ENCODE data around the gene LY86. TPM values are rescaled to one million over a fixed set of nuclear protein-coding genes. Genes with fewer than 3 reads are reported as not detected.

Gene LY86
- total and polyA plus RNA-seq, 2 donors (not counting 3 experiments of a cell fraction or from before 2014, with no cell fraction given) = not detected

DNA sequence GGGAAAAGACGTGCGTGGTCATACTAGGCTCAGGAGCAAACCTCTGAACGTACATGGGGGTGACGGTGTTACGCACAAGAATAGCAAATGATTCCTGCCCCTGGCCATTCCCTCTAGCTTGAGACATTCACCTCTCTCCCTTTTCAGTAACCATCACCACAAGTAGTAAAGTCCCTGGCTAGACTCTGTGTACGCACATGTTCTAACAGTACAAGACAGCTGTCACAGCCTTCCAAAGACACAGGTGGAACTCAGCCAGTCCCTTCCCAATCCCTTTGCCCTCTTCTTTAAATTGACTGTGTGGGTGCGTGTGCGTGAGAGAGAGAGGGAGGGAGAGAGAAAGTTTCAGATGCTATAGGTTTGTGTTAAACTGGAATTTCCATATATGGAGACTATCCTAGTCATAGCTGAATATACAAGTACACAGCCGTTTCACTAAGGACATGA lies 67.3 kb downstream of the LY86 start:
- no peak overlapping the region for H3K9ac ChIP-seq (replicated peaks; ENCODE audit: extremely low read depth, insufficient read depth, low read length)
- H3K36me3 ChIP-seq (ENCODE audit: control insufficient read depth in 2 of 2, extremely low read depth in 1 of 2, insufficient read depth in 2 of 2, low read length in 2 of 2) = no peaks in the 10 kb centered on the region
- CTCF ChIA-PET = no interaction called here
- peaks cover 18% of the 10 kb centered on the region for H3K4me1 ChIP-seq (ENCODE audit: control insufficient read depth, extremely low read depth, insufficient read depth, low read length)
- no TSS peak for BruUV-seq (replicated peaks)
- no peaks in the 10 kb centered on the region for H3K79me2 ChIP-seq (ENCODE audit: control insufficient read depth, insufficient read depth, low read length)
- H4K20me1 ChIP-seq (replicated peaks; ENCODE audit: control insufficient read depth, extremely low read depth, insufficient read depth, low read length) = no peaks in the 10 kb centered on the region
- FAIRE-seq (no peak), DNase-seq (ENCODE audit: low read depth, low spot score) (no peak)
- dilution Hi-C loops (cut with MboI; ENCODE audit: extremely low pct_ligation_motif_present, low sequenced_read_pairs) = no loop called here
- POLR2A ChIA-PET = no interaction called here
- intact Hi-C loops (cut with micrococcal nuclease) = loop anchor here (1.0 to 5.0 kb wide), 2 partner anchors 31 to 99 kb away; no protein-coding TSS in a partner anchor
- no peak overlapping the region for H3K4me3 ChIP-seq (replicated peaks in 1 of 3; ENCODE audit: insufficient read depth in 1 of 3, low read depth in 1 of 3, low read length in 3 of 3)
- H3K9me3 ChIP-seq (replicated peaks; ENCODE audit: control insufficient read depth, insufficient read depth, low read length) = no peaks in the 10 kb centered on the region
- H3K27ac ChIP-seq (ENCODE audit: insufficient read depth, low read depth, low read length) = no peak overlapping the region
- no peak overlapping the region for H3K4me2 ChIP-seq (ENCODE audit: insufficient read depth, low read length)
- H3K9me1 ChIP-seq (replicated peaks; ENCODE audit: control insufficient read depth, extremely low read depth, insufficient read depth, low read length) = no peaks in the 10 kb centered on the region
- H2AFZ ChIP-seq (ENCODE audit: low read depth, low read length) = no peak overlapping the region
- TF ChIP-seq GATA2 (IDR thresholded peaks at IDR 0.05; ENCODE audit: insufficient read depth, insufficient read length, low read depth, low read length) (no peak), POLR2AphosphoS5 (IDR thresholded peaks at IDR 0.05; ENCODE audit: insufficient read depth, low read depth, low read length) (no peak), MYC (IDR thresholded peaks at IDR 0.05; ENCODE audit: low read depth, low read length) (no peak), EZH2 (IDR thresholded peaks at IDR 0.05; ENCODE audit: borderline replicate concordance, low read depth, low read length, severe bottlenecking) (no peak), FOS (IDR thresholded peaks at IDR 0.05; ENCODE audit: borderline replicate concordance, insufficient read depth, low read length) (no peak), JUN (IDR thresholded peaks at IDR 0.05; ENCODE audit: borderline replicate concordance, insufficient read depth, insufficient read length, low read depth) (no peak), POLR2A (IDR thresholded peaks at IDR 0.05; ENCODE audit: low read depth, low read length) (no peak)
- TF ChIP-seq, protein P1, sequence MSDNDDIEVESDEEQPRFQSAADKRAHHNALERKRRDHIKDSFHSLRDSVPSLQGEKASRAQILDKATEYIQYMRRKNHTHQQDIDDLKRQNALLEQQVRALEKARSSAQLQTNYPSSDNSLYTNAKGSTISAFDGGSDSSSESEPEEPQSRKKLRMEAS (IDR thresholded peaks at IDR 0.05; ENCODE audit: insufficient read depth, insufficient read length) = no peak
- TF ChIP-seq, protein P2, sequence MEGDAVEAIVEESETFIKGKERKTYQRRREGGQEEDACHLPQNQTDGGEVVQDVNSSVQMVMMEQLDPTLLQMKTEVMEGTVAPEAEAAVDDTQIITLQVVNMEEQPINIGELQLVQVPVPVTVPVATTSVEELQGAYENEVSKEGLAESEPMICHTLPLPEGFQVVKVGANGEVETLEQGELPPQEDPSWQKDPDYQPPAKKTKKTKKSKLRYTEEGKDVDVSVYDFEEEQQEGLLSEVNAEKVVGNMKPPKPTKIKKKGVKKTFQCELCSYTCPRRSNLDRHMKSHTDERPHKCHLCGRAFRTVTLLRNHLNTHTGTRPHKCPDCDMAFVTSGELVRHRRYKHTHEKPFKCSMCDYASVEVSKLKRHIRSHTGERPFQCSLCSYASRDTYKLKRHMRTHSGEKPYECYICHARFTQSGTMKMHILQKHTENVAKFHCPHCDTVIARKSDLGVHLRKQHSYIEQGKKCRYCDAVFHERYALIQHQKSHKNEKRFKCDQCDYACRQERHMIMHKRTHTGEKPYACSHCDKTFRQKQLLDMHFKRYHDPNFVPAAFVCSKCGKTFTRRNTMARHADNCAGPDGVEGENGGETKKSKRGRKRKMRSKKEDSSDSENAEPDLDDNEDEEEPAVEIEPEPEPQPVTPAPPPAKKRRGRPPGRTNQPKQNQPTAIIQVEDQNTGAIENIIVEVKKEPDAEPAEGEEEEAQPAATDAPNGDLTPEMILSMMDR (IDR thresholded peaks at IDR 0.05; ENCODE audit: extremely low read depth in 1 of 2, insufficient read depth in 1 of 2, low read depth in 1 of 2, low read length in 2 of 2) = no peak
- no peaks in the 10 kb centered on the region for H3K27me3 ChIP-seq (ENCODE audit: control insufficient read depth in 2 of 2, insufficient read depth in 2 of 2, low read length in 2 of 2)
